Measurements from ENCODE around the gene IL15. TPM values are rescaled to one million over a fixed set of nuclear protein-coding genes. Genes with fewer than 3 reads are reported as not detected.

Gene IL15
- total and polyA plus RNA-seq, 2 experiments from 2014 or later = 2.3 to 3.7 TPM

DNA sequence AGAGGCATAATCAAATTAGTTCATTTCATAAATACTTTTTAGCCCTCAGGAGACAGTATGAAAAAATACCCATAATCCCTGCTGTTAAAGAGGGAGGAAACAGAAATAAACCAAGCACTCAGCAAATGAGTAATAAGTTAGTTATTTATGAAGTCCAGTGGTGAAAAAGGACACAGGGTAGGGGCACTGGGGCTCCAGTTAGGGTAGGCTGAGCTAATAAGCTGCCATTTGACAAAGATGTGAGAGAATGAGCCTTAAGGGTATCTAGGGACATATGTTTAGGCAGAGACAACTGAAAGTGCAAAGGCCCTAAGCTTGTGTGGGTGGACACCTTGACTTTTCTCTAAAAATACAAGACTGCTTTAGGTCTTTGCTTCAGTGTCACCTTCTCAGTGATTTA is 94.4 kb downstream of the IL15 start:
- no peak overlapping the region for H3K4me3 Mint-ChIP-seq
- Histone ChIP-seq H4K20me1 (replicated peaks; ENCODE audit: insufficient read depth) (no peaks in the 10 kb centered on the region), H3K36me3 (ENCODE audit: insufficient read depth) (no peaks in the 10 kb centered on the region), H3K79me2 (replicated peaks; ENCODE audit: insufficient read depth) (no peaks in the 10 kb centered on the region), H3F3A (replicated peaks; ENCODE audit: low read depth) (no peaks in the 10 kb centered on the region), H2AFZ (no peak overlapping the region), H3K9me2 (ENCODE audit: insufficient read depth) (no peaks in the 10 kb centered on the region), H3K27me3 (ENCODE audit: insufficient read depth) (no peaks in the 10 kb centered on the region), H3K27ac (ENCODE audit: low read depth) (no peak overlapping the region), H3K4me1 (ENCODE audit: insufficient read depth) (no peaks in the 10 kb centered on the region), H3K4me3 (no peak overlapping the region), H3K4me2 (no peak overlapping the region)
- no peaks in the 10 kb centered on the region for H3K36me3 Mint-ChIP-seq (ENCODE audit: low read depth)
- no peaks in the 10 kb centered on the region for H3K27me3 Mint-ChIP-seq (ENCODE audit: insufficient read depth, low read depth, poor library complexity)
- H3K27ac Mint-ChIP-seq = no peak overlapping the region
- no peak for TF ChIP-seq ZNF462 (CRISPR knock-in tag; IDR thresholded peaks at IDR 0.05)
- no peaks in the 10 kb centered on the region for H3K9me3 Mint-ChIP-seq
- DNase-seq (ENCODE audit: low spot score) (no peak), ATAC-seq (no peak)
- no peaks in the 10 kb centered on the region for H3K4me1 Mint-ChIP-seq

- no peaks in the 10 kb centered on the region for H3K4me1 ChIP-seq (ENCODE audit: insufficient read depth)
- no peaks in the 10 kb centered on the region for H3F3A ChIP-seq (replicated peaks; ENCODE audit: low read depth)
- Mint-ChIP-seq H3K36me3 (ENCODE audit: low read depth) (no peaks in the 10 kb centered on the region), H3K9me3 (no peaks in the 10 kb centered on the region), H3K27me3 (ENCODE audit: insufficient read depth, low read depth, poor library complexity) (no peaks in the 10 kb centered on the region), H3K4me3 (no peak overlapping the region), H3K4me1 (no peaks in the 10 kb centered on the region), H3K27ac (no peak overlapping the region)
- no peaks in the 10 kb centered on the region for H3K9me2 ChIP-seq (ENCODE audit: insufficient read depth)
- TF ChIP-seq EZH2phosphoT487 (IDR thresholded peaks at IDR 0.05; ENCODE audit: unreplicated experiment) = no peak
- no peak for TF ChIP-seq ZNF462 (CRISPR knock-in tag; IDR thresholded peaks at IDR 0.05)
- no peaks in the 10 kb centered on the region for H3K27me3 ChIP-seq (ENCODE audit: insufficient read depth)
- no peak overlapping the region for H3K27ac ChIP-seq (ENCODE audit: low read depth)
- DNase-seq (ENCODE audit: low spot score) (no peak), ATAC-seq (no peak)
- H4K20me1 ChIP-seq (replicated peaks; ENCODE audit: insufficient read depth) = no peaks in the 10 kb centered on the region
- H3K36me3 ChIP-seq (ENCODE audit: insufficient read depth) = no peaks in the 10 kb centered on the region
- no peak overlapping the region for H3K4me3 ChIP-seq
- H3K4me2 ChIP-seq = no peak overlapping the region
- no peak overlapping the region for H2AFZ ChIP-seq
- no peaks in the 10 kb centered on the region for H3K79me2 ChIP-seq (replicated peaks; ENCODE audit: insufficient read depth)
Measured at GRCh38 chr4:141731481-141731880, 95.1 kb downstream of the IL15 start.
